SK-N-SH treated with all-trans-retinoic acid at 6 μM for 48 hours (cell line): Measurements from ENCODE around the gene ALDH3B2.

ENCODE experiments used
- CSDC2 ChIP-seq: fragments of 250-450 bp; sonication (Bioruptor Pico); IDR thresholded peaks from 2 replicates; pipeline ENCODE4 v1.5.0; 2020; ENCODE audit warnings: mild to moderate bottlenecking, moderate library complexity
- CSRNP3 ChIP-seq: fragments of 250-450 bp; sonication (Bioruptor Pico); IDR thresholded peaks from 2 replicates; pipeline ENCODE4 v1.5.1; 2021; ENCODE audit warnings: mild to moderate bottlenecking, moderate library complexity
- OSR1 ChIP-seq: fragments of 250-450 bp; sonication (Bioruptor Pico); IDR thresholded peaks from 2 replicates; pipeline ENCODE4 v1.8.0; 2022; ENCODE audit warnings: moderate library complexity, mild to moderate bottlenecking, inconsistent platforms
- ZFP3 ChIP-seq: fragments of 250-450 bp; sonication (Bioruptor Pico); IDR thresholded peaks from 2 replicates; pipeline ENCODE4 v1.5.0; 2020; ENCODE audit warnings: mild to moderate bottlenecking, moderate library complexity
- ZFP30 ChIP-seq: fragments of 450-650 bp; formaldehyde crosslinking; IDR thresholded peaks from 2 replicates; pipeline ENCODE4 v1.5.0; 2022; ENCODE audit warnings: mild to moderate bottlenecking, moderate library complexity

- no peak for TF ChIP-seq OSR1
- no peak for TF ChIP-seq ZFP3
- no peak for TF ChIP-seq ZFP30 (CRISPR knock-in tag)
- no peak for TF ChIP-seq CSDC2 (CRISPR knock-in tag)
- no peak for TF ChIP-seq CSRNP3 (CRISPR knock-in tag)
These were observed 27.0 kb downstream of the ALDH3B2 start for GRCh38 chr11:67647471-67647870.
